NOMO-1 treated with dmso at 0.1 percent for 144 hours (cell line): ENCODE results near the gene RASGRF1.

ENCODE experiments used
- DNase-seq: peaks from one replicate; lab custom pipeline; 2025; ENCODE audit not compliant: unreplicated experiment; lab: John Stamatoyannopoulos, UW

The RASGRF1 gene

GRCh38 chr15:79099692-79100091 lies 9.1 kb upstream of the RASGRF1 start:
- no peak for DNase-seq

- no peak for DNase-seq
These were observed 4.0 kb upstream of the RASGRF1 start for GRCh38 chr15:79094611-79095021.

- no peak for DNase-seq
These were observed 2.9 kb upstream of the RASGRF1 start for GRCh38 chr15:79093352-79093935.

- no peak for DNase-seq
These were observed 1.8 kb upstream of the RASGRF1 start for GRCh38 chr15:79092382-79092781.

- no peak for DNase-seq
These were observed 756 bp upstream of the RASGRF1 start for GRCh38 chr15:79091204-79091867.

- DNase-seq, result no peak
These were observed 592 bp downstream of the RASGRF1 start for GRCh38 chr15:79089890-79090486.

GRCh38 chr15:79089331-79089889 lies 1.2 kb downstream of the RASGRF1 start:
- no peak for DNase-seq

GRCh38 chr15:79088426-79089205 lies 2.0 kb downstream of the RASGRF1 start:
- DNase-seq, result no peak

GRCh38 chr15:79086814-79087213 lies 3.8 kb downstream of the RASGRF1 start:
- DNase-seq, result no peak

- DNase-seq, result no peak
These were observed 6.1 kb downstream of the RASGRF1 start for GRCh38 chr15:79084308-79084968.

GRCh38 chr15:79083154-79083553 lies 7.4 kb downstream of the RASGRF1 start:
- no peak for DNase-seq

- no peak for DNase-seq
These were observed 8.1 kb downstream of the RASGRF1 start for GRCh38 chr15:79082363-79083070.

- no peak for DNase-seq
These were observed 11.7 kb downstream of the RASGRF1 start for GRCh38 chr15:79078763-79079410.

GRCh38 chr15:79078003-79078402 lies 12.6 kb downstream of the RASGRF1 start:
- no peak for DNase-seq

GRCh38 chr15:79076661-79077060 lies 13.9 kb downstream of the RASGRF1 start:
- DNase-seq, result no peak

- DNase-seq, result no peak
These were observed 15.3 kb downstream of the RASGRF1 start for GRCh38 chr15:79075256-79075655.

GRCh38 chr15:79073336-79073735 lies 17.2 kb downstream of the RASGRF1 start:
- DNase-seq, result no peak

GRCh38 chr15:79071901-79072300 lies 18.7 kb downstream of the RASGRF1 start:
- DNase-seq, result no peak

GRCh38 chr15:79068790-79069189 lies 21.8 kb downstream of the RASGRF1 start:
- no peak for DNase-seq

- DNase-seq, result no peak
These were observed 22.6 kb downstream of the RASGRF1 start for GRCh38 chr15:79067969-79068368.
